Suprapubic skin (tissue), 4 donors: ENCODE measurements around the gene ABCA7. TPM values are rescaled to one million over a fixed set of nuclear protein-coding genes. Genes with fewer than 3 reads are reported as not detected.

Experiments
- DNase-seq, 2 donors: peaks; one replicate each; pipeline ENCODE4 v3.0.0-alpha.2; 2019; ENCODE audit warnings: low spot score in 2 of 2
- H3K27ac ChIP-seq: fragments of 200-600 bp; sonication (generic); one replicate; pipeline ENCODE4 v1.5.1; 2019
- H3K27me3 ChIP-seq: fragments of 200-600 bp; sonication (generic); one replicate; pipeline ENCODE4 v1.5.1; 2019
- H3K36me3 ChIP-seq: fragments of 200-600 bp; sonication (generic); one replicate; pipeline ENCODE4 v1.5.1; 2019
- H3K4me1 ChIP-seq: fragments of 200-600 bp; sonication (generic); one replicate; pipeline ENCODE4 v1.5.1; 2019
- H3K4me3 ChIP-seq: fragments of 200-600 bp; sonication (generic); one replicate; pipeline ENCODE4 v1.5.1; 2019; ENCODE audit warnings: mild to moderate bottlenecking
- H3K9me3 ChIP-seq: fragments of 200-600 bp; sonication (generic); one replicate; pipeline ENCODE4 v1.5.1; 2019
- CTCF ChIP-seq, 2 donors: fragments of 200-600 bp in 1 of 2; fragments of 450-650 bp in 1 of 2; sonication (generic) in 1 of 2; IDR thresholded peaks; one replicate each; pipeline ENCODE4 v1.5.1; 2016 to 2019; ENCODE audit warnings: antibody characterized with exemption in 2 of 2, mild to moderate bottlenecking in 1 of 2, moderate library complexity in 1 of 2
- EP300 ChIP-seq: sonication (generic); formaldehyde crosslinking; IDR thresholded peaks from one replicate; pipeline ENCODE4 v1.6.1; 2017; ENCODE audit warnings: antibody characterized with exemption
- POLR2A ChIP-seq, 2 donors: fragments of 450-650 bp; IDR thresholded peaks; one replicate each; pipeline ENCODE4 v1.6.1; 2017; ENCODE audit warnings: antibody characterized with exemption in 2 of 2, mild to moderate bottlenecking in 2 of 2, moderate library complexity in 2 of 2
- POLR2AphosphoS5 ChIP-seq, 3 donors: sonication (generic); formaldehyde crosslinking; IDR thresholded peaks; one replicate each; pipeline ENCODE4 v1.6.1; 2017; ENCODE audit warnings: antibody characterized with exemption in 3 of 3
- WGBS: methylation state at CpG from one replicate; pipeline ENCODE4 v1.1.5; 2018; 5-methylcytosine and 5-hydroxymethylcytosine counted together
- total RNA-seq, 4 donors: library from RNA; depleted of rRNA; stranded (reverse); fragments of >200 nt; gene quantifications; one replicate each; pipeline ENCODE4 v1.1.0, GENCODE V29; 2016

ABCA7 gene
- total RNA-seq, 4 donors from 2014 or later = 29.8 to 97.6 (median 47.5) TPM

- H3K9me3 ChIP-seq = peaks cover 13% of the 10 kb centered on the region
- H3K27ac ChIP-seq = no peak overlapping the region
- no peak for TF ChIP-seq CTCF (IDR thresholded peaks at IDR 0.05)
- no peak for TF ChIP-seq EP300
- TF ChIP-seq POLR2A (IDR thresholded peaks at IDR 0.05) = no peak
- no peak for TF ChIP-seq POLR2AphosphoS5 (IDR thresholded peaks at IDR 0.05)
- H3K4me1 ChIP-seq = no peaks in the 10 kb centered on the region
- no peaks in the 10 kb centered on the region for H3K27me3 ChIP-seq
- H3K36me3 ChIP-seq = peaks cover 38% of the 10 kb centered on the region
- WGBS = no CpG with 5 or more reads among the region's 14 CpGs
- no peak for DNase-seq
- H3K4me3 ChIP-seq = no peak overlapping the region
These were observed 15.1 kb downstream of the ABCA7 start for GRCh38 chr19:1055028-1055425.

DNA sequence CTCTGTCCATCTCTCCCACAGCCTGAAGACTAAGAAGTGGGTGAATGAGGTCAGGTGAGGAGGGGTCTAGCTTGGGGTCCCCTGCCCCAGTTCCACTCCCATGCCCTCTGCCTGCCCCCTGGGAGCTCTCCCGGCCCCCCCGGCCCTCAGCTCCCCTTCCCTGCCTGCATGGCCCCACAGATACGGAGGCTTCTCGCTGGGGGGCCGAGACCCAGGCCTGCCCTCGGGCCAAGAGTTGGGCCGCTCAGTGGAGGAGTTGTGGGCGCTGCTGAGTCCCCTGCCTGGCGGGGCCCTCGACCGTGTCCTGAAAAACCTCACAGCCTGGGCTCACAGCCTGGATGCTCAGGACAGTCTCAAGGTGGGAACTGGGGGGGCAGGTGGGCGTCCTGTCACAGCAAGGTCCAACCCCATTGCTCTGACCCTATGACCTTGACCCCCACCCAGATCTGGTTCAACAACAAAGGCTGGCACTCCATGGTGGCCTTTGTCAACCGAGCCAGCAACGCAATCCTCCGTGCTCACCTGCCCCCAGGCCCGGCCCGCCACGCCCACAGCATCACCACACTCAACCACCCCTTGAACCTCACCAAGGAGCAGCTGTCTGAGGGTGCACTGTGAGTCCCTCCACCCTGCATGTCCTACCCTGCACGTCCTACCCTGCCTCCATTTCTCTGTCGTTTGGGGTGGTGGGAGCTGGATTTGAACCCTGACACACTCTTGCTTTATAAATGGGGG is 16.1 kb downstream of the ABCA7 start:
- no peaks in the 10 kb centered on the region for H3K27me3 ChIP-seq
- no peak for DNase-seq
- peaks cover 13% of the 10 kb centered on the region for H3K9me3 ChIP-seq
- 87% methylated on average over 6 of the region's 20 CpGs for WGBS
- no peaks in the 10 kb centered on the region for H3K4me1 ChIP-seq
- no peak overlapping the region for H3K4me3 ChIP-seq
- H3K27ac ChIP-seq = no peak overlapping the region
- peaks cover 39% of the 10 kb centered on the region for H3K36me3 ChIP-seq
- TF ChIP-seq EP300 = no peak
- no peak for TF ChIP-seq POLR2A (IDR thresholded peaks at IDR 0.05)
- TF ChIP-seq POLR2AphosphoS5 (IDR thresholded peaks at IDR 0.05) = no peak
- no peak for TF ChIP-seq CTCF (IDR thresholded peaks at IDR 0.05)

GRCh38 chr19:1057176-1057855 is 17.4 kb downstream of the ABCA7 start:
- 65% methylated on average over 3 of the region's 3 CpGs for WGBS
- no peak for DNase-seq
- H3K4me1 ChIP-seq = no peaks in the 10 kb centered on the region
- no peak for TF ChIP-seq EP300
- no peak for TF ChIP-seq POLR2A (IDR thresholded peaks at IDR 0.05)
- no peak for TF ChIP-seq CTCF (IDR thresholded peaks at IDR 0.05)
- H3K27ac ChIP-seq = no peak overlapping the region
- H3K9me3 ChIP-seq = peaks cover 13% of the 10 kb centered on the region
- no peak overlapping the region for H3K4me3 ChIP-seq
- H3K27me3 ChIP-seq = no peaks in the 10 kb centered on the region
- peaks cover 39% of the 10 kb centered on the region for H3K36me3 ChIP-seq

- DNase-seq = no peak
- Histone ChIP-seq H3K27me3 (no peaks in the 10 kb centered on the region), H3K9me3 (peaks cover 13% of the 10 kb centered on the region), H3K4me1 (no peaks in the 10 kb centered on the region), H3K4me3 (no peak overlapping the region), H3K36me3 (peaks cover 39% of the 10 kb centered on the region), H3K27ac (no peak overlapping the region)
- WGBS = 86% methylated on average over 4 of the region's 5 CpGs
- no peak for TF ChIP-seq EP300
- no peak for TF ChIP-seq CTCF (IDR thresholded peaks at IDR 0.05)
- no peak for TF ChIP-seq POLR2AphosphoS5 (IDR thresholded peaks at IDR 0.05)
- no peak for TF ChIP-seq POLR2A (IDR thresholded peaks at IDR 0.05)
These were observed 18.2 kb downstream of the ABCA7 start for GRCh38 chr19:1058112-1058511.

DNA sequence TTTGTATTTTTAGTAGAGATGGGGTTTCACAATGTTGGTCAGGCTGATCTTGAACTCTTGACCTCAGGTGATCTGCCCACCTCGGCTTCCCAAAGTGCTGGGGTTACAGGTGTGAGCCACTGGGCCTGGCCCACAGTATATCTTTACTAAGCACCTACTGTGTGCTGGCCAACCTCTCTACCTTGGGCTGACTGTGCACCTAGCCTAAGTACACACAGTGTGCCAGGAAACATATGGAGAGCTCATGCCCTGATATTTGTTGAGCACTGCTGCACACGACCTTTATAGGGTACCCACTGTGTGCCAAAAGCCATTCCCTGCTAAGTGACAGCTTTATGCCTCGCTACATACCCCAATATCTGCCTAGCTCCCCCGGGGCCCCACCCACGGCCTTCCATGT is 20.8 kb downstream of the ABCA7 start:
- H3K4me1 ChIP-seq = peaks cover 14% of the 10 kb centered on the region
- no peaks in the 10 kb centered on the region for H3K27me3 ChIP-seq
- peaks cover 12% of the 10 kb centered on the region for H3K9me3 ChIP-seq
- 86% methylated on average over 5 of the region's 5 CpGs for WGBS
- H3K36me3 ChIP-seq = peaks cover 28% of the 10 kb centered on the region
- no peak overlapping the region for H3K4me3 ChIP-seq
- DNase-seq = no peak
- H3K27ac ChIP-seq = no peak overlapping the region
- TF ChIP-seq POLR2AphosphoS5 (IDR thresholded peaks at IDR 0.05) (no peak), CTCF (IDR thresholded peaks at IDR 0.05) (no peak), POLR2A (IDR thresholded peaks at IDR 0.05) (no peak), EP300 (no peak)
